Measurements from ENCODE around the gene VPS37B.

Gene VPS37B

DNA sequence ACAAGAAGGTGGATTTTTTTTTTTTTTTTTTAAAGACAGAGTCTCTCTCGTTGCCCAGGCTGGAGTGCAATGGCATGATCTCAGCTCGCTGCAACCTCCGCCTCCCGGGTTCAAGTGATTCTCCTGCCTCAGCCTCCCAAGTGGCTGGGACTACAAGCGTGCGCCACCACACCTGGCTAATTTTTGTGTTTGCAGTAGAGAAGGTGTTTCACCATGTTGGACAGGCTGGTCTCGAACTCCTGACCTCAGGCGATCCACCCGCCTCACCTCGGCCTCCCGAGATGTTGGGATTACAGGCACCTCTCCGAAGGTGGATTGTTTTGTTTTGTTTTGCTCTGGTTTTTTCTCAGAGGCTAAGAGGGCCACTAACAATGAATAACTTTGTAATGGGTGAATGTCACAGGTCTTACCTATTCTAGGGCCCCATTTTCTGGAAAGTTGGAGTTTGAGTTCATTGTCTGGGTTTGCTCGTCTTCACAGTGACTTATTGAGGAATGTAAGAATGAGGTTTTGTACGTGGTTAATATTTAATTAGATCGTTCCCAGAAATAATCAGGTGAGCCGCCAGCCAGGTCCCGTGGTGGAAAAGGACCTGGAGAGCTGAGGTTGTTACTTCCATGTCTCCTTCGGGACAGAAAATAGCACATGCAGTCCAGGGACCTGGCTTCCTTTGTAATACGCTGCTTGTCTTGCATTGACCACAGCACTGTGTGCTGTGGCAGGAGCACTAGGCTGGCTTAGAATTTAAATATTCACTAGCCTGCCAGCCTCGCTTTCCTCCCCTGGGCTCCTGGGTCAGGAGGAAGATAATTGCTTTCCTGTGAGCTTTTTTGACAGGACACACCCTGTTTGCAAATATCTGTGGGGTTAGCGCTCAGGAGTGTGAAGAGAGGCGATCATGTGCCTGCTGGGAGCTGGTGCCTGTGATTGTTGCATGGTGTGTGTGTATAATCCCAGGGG, 58.3 kb downstream of the VPS37B start:
- no peak for TF ChIP-seq CTCF (conservative IDR thresholded peaks at IDR 0.05; ENCODE audit: control insufficient read depth, insufficient read depth, low read depth, low read length)

DNA sequence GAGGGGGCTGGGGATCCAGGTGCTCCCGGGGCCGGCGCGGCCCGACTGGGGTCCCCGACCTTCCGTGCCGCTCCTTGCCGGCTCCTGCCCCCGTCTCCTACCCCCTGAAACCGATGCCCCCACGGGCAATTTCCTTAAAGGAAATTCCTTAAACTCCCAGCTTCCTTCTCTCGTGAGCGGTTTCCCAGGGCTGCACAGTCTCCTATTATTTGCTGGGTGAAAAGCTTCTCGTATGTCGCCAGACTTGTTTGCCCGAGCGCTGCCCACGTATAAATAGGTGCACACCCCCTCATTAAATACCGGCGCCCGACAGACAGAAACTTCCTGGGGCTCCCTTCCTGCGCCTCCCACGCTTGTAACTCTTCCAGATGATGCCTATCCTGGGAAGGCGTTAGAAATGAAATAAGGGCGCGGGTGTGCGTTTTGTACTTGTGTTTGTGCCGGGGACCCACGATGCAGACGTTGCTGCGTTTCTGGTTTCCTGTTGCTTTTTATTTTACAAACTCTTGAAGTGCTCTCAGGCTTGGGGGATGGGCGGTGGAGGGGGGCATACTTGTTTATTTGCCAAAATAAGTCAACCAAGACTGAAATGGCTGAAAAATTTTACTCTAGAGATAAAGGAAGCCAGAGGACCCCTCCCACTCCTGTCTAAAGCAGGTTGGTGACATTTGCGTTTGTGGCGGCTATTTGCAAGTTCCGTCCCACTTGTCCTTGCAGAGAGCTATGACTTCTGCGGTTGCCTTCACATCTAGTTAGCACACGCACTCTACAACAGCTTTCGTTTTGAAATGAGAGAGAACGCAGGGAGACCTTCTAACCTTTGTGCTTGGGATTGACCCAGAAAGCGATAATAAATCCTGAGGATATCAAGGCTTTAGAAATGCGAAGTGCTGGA, 59.6 kb downstream of the VPS37B start:
- DNase-seq (ENCODE audit: low read depth): peak; percentile 35
- no peak for TF ChIP-seq CTCF (conservative IDR thresholded peaks at IDR 0.05; ENCODE audit: control insufficient read depth, insufficient read depth, low read depth, low read length)
- H3K4me3 ChIP-seq (ENCODE audit: control insufficient read depth, low read depth, low read length): peak overlapping the region; percentile 72

More for the DNA sequence above, 58.3 kb downstream of the VPS37B start:
- no peak overlapping the region for H3K4me3 ChIP-seq (ENCODE audit: control insufficient read depth, low read depth, low read length)
- DNase-seq (ENCODE audit: low read depth): no peak

- DNase-seq (ENCODE audit: low read depth): no peak
- no peak for TF ChIP-seq CTCF (conservative IDR thresholded peaks at IDR 0.05; ENCODE audit: control insufficient read depth, insufficient read depth, low read depth, low read length)
- H3K4me3 ChIP-seq (ENCODE audit: control insufficient read depth, low read depth, low read length): peak overlapping the region; percentile 72
Observed at GRCh38 chr12:122835750-122836026, 60.2 kb downstream of the VPS37B start.

- TF ChIP-seq CTCF (conservative IDR thresholded peaks at IDR 0.05; ENCODE audit: control insufficient read depth, insufficient read depth, low read depth, low read length): no peak
- peak within 1 kb of the TSS; percentile 72 for H3K4me3 ChIP-seq (ENCODE audit: control insufficient read depth, low read depth, low read length)
- no peak for DNase-seq (ENCODE audit: low read depth)
Observed at GRCh38 chr12:122834921-122835749, 60.8 kb downstream of the VPS37B start, which contains the start of gene HIP1R. Gene HIP1R, plus strand, starts transcription at chr12:122835457. Its CDS starts 94 bp downstream, at chr12:122835551.

DNA sequence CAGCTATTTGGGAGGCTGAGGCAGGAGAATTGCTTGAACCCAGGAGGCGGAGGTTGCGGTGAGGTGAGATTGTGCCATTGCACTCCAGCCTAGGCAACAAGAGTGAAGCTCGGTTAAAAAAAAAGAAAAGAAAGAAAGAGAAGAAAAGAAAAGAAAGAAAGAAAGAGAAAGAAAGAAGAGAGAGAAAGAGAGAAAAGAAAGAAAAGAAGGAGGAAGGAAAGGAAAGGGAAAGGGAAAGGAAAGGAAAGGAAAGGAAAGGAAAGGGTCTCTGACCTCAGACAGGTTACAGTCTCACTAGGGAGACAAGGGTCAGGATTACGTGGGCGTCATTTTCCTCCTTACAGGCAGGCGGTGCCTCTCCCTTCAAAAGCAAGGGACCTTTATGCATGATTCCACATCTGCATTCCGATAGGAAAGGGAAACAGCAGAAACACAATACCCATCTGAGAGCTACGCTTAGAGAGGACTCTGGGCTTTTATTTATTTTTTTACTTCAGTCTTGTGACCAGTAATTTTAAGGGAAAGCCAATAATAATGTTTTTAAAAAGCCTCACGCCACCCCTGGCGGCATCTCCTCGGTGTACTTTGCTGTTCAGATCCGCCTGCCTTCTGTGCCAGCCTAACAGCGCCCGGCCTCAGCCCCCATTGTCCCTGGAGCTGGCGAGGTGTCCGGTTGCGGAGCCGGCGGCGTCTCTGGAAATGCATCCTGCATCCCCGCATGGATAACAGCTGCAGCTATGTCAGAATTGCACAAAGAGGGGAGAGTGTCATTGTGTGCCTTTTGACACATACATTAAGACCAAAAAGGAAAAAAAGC, 61.6 kb downstream of the VPS37B start:
- TF ChIP-seq CTCF (conservative IDR thresholded peaks at IDR 0.05; ENCODE audit: control insufficient read depth, insufficient read depth, low read depth, low read length): no peak
- peak overlapping the region; percentile 45 for H3K4me3 ChIP-seq (ENCODE audit: control insufficient read depth, low read depth, low read length)
- peak; percentile 58 for DNase-seq (ENCODE audit: low read depth)
